NCI-H446 (cell line): ENCODE measurements around the gene SPAAR.
"Not testable (repeated sequence)": the region's sequence is repeated elsewhere in the genome, so short reads cannot be mapped to it uniquely, and the experiment has no call there.

ENCODE experiments used
- DNase-seq, 2 experiments: peaks; one replicate each; lab custom pipeline; 2025; lab: John Stamatoyannopoulos, UW

The SPAAR gene, protein sequence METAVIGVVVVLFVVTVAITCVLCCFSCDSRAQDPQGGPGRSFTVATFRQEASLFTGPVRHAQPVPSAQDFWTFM

DNA sequence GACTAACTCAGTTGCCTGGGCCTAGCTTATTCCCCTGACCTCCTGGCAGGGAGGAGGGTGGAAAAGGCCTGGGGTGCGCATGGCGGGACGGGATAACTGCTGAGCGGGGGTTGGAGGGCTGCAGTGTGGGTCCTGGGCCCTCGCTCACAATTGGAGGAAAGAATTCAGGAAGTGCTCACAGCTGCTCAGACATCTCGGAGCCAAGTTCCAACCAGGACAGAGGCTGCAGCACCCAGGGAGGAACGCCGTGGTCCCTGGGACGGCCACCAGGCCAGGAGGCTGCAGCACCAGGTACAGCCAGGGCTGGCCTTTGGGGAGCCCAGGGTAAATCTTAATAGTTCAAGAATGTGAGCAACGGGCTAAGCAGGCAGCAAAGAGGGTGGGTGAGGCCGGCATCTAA lies at the start of gene SPAAR:
SPAAR (plus strand) TSS at position 217 of the 400 bp plus-strand sequence. CDS start 974 bp downstream, outside the sequence.
- peak in 1 of 2 experiments; percentile 8 for DNase-seq

- no peak for DNase-seq
Observed at GRCh38 chr9:35859990-35860339, 49.3 kb upstream of the SPAAR start.

DNA sequence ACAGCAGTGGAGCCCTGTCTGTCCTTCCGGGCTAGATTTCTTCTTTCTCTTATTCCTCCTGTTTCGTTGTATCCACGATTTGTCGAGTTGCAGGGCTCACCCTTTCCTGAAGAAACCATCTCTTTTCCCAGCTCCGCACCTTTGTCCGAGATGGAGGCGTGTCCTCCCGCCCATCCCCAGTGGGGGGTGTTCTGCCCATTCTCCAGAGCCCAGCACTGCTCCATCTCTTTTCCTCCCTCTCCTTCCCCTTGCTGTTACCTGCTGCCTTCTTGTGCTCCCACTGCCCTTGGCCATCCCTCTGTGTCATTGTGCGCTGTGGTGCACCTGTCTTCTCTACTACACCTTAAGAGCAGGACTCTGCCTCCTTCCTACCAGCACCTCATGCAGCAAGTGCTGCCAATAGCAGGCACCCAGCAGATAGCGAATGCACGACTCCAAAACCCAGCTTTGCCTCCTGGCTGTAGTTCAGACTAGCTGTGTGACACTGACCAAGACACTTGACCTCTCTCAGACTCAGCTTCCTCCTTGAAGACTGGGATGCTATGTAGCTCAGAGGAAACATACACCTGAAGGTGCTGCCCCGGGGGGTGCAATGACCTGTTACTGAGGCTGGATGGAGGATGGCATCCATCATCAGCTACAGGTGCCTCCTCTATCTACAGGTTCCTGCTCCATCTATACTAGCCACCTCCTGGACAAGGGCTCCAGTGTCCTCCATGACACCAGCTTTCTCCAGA lies 48.0 kb upstream of the SPAAR start:
- no peak for DNase-seq

DNA sequence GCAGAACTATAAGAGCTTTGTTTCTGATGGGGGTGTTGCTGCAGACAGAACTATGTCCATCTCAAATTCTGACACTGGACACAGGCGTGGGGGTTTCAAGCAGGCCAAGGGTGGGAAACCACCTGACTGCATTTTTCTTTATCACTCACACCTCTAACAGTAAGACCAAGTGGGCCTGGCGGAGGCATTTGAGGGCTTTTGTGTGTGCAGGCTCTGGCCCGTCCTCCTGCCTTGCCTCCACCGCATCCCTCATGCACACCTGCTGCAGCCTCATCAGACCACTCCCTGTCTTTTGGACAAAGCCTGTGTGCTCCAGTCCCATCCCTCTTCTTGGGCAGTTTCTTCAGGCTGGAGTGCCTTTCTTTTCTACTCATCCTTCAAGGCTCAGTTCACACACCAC lies 47.0 kb upstream of the SPAAR start:
- DNase-seq, result no peak

DNA sequence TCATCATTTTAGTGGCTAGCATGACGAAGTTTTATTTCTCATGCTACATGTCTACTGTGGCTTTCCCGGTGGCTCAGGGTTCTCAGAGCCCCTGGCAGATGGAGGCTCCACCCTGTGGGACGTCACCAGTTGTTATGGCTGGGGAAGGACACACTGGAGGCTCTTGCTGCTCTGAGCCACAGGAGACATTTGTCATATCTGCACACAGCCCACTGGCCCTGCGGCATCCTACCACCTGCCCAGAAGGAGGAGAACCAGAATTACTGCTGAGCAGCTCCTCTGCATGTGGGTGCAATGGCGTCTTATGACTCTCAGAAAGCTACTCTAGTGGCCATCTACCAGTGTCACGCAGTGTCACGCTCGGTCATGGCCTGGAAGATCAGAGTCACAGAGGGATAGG lies 45.7 kb upstream of the SPAAR start:
- DNase-seq, result no peak

GRCh38 chr9:35864695-35865255 lies 44.5 kb upstream of the SPAAR start:
- DNase-seq, result no peak

DNA sequence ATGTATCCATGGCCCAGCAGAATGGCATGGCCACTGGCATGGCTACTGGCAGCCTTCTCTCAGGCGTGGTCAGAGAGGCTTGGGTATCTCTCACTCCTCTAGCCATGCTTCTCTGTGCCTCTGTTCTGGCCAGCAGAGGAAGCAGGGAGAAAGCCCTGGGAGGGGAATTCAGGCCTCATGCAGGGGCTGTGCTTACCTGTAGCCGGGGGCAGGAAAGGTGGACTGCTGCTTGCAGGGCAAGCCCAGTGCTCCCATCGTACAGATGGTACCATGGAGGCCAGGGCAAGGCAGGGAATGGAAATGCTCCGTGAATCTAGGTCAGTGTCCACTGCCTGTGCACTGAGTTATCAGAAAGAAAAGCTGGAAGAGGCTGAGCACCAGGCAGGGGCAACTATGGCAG lies 41.8 kb upstream of the SPAAR start:
- DNase-seq, result no peak

- DNase-seq, result no peak
Observed at GRCh38 chr9:35868933-35869332, 40.4 kb upstream of the SPAAR start.

DNA sequence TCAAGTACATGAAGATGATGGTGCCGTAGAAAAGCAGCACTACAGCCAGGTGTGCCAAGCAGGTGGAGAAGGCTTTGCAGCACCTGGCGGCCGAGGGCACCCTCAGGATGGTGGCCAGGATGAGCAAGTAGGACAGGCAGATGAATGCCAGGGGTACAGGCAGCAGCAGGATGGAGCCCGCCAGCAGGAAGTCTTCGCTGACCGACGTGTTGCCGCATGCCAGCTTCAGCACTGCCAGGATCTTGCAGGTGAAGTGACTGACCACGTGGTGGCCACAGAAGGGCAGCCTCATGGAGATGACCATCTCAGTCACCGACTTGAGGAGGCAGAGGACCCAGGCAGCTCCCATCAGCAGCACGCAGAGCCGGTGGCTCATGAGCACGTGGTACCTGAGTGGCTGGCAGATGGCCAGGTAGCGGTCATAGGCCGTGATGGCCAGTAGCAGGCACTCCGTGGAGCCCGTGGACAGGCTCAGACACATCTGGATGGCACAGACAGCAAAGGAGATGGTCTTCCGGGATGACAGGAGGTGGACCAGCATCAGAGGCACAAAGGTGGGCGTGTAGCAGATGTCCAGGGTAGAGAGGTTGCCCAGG lies 39.6 kb upstream of the SPAAR start:
- DNase-seq, result no peak

GRCh38 chr9:35870351-35870923 lies 38.9 kb upstream of the SPAAR start, which contains the start of gene OR13J1:
Gene OR13J1, minus strand, starts transcription at chr9:35870401. Its CDS starts 0 bp downstream, at chr9:35870401.
- DNase-seq, result no peak

GRCh38 chr9:35871545-35871944 lies 37.7 kb upstream of the SPAAR start:
- peak in 1 of 2 experiments; percentile 20 for DNase-seq

- DNase-seq, result no peak
Observed at GRCh38 chr9:35872505-35872904, 36.8 kb upstream of the SPAAR start.

GRCh38 chr9:35882263-35882848 lies 26.9 kb upstream of the SPAAR start:
- peak; percentile 38 to 83 for DNase-seq

- DNase-seq, result no peak
Observed at GRCh38 chr9:35882996-35883395, 26.3 kb upstream of the SPAAR start.

DNA sequence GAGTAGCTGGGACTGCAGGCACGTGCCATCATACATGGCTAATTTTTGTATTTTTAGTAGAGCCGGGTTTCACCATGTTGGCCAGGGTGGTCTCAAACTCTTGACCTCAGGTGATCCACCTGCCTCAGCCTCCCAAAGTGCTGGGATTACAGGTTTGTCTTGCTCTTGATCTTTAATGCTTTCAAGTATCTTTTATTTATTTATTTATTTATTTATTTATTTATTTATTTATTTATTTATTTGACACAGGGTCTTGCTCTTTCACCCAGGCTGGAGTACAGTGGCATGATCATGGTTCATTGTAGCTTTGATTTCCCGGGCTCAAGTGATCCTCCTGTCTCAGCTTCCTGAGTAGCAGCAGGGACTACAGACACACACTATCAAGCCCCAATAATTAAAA lies 24.4 kb upstream of the SPAAR start:
- not testable (repeated sequence) for DNase-seq

DNA sequence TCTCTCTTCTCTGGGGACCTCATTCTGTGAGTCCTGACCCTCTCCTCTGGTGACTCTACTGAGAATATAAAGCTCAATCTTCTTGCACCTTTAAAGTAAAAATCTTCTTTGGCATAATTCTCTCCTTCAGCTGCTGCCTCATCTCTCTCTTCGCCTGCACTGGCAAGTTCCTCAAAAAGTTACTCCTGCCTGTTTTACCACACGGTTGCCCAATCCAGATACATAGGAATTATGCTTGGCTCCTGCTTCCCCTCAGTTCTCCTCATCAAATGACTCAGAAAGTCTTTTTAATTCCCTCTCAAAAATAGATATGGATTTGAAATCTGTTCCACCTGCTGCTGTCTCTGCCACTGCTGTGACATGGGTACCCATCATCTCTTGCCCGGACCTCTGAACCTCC lies 17.6 kb upstream of the SPAAR start:
- no peak for DNase-seq

DNA sequence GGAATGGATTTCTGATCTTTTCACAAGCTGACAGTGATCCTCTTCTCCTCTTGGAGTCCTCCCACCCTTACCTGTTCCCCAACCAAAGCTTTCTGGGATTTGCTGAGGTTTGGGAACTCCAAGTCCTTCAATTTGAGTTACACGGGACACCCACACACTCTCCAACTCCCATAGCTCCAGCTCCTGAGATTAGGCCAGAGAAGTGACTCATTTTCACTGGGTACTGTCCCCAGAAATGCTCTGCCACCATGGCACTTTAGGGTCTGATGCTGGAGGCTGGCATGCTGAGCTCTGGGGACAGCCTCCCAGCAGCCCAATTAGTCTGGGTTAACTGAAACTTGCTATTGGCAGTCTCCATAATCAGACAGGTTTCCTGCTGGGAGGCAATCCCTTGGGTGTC lies 17.2 kb upstream of the SPAAR start:
- no peak for DNase-seq

DNA sequence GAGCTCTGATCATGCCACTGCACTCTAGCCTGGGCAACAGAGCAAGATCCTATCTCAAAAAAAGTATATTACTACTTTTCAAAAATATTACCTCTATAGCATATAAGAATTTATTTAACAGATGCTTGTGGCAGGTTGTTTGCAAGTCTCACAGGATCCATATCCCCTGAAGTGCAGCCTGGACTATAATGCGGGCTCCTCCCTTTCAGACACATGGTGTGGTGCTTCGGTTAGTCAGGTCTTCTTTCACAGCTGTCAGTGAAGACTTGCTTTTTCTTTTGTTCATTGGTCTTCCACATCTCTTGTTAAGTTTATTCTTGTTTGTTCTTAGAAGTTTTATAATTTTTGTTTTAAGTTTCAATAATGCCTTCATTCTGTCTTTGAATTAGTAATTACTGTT lies 12.7 kb upstream of the SPAAR start:
- DNase-seq, result no peak

DNA sequence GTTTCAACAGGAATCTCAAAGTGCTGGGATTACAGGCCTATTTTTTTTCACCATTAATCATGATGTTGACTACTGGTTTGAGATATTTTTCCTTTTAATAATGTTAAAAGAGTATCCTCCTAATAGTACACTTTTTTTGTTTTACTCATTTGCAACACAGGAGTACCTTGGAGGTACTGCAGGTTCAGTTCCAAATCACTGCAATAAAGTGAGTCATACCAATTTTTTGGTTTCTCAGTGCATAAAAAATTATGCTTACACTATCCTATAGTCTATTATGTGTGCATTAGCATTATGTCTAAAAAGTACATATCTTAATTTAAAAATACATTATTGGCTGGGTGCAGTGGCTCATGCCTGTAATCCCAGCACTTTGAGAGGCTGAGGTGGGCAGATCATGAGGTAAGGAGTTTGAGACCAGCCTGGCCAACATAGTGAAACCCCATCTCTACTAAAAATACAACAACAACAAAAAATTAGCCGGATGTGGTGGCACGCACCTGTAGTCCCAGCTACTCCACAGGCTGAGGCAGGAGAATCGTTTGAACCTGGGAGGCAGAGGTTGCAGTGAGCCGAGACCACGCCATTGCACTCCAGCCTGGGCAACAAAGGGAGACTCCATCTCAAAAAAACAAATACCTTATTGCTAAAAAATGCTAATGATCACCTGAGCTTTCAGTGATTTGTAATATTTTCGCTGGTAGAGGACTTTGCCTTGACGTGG lies 11.8 kb upstream of the SPAAR start:
- DNase-seq, result not testable (repeated sequence)

- no peak for DNase-seq
Observed at GRCh38 chr9:35898337-35898736, 11.0 kb upstream of the SPAAR start.

DNA sequence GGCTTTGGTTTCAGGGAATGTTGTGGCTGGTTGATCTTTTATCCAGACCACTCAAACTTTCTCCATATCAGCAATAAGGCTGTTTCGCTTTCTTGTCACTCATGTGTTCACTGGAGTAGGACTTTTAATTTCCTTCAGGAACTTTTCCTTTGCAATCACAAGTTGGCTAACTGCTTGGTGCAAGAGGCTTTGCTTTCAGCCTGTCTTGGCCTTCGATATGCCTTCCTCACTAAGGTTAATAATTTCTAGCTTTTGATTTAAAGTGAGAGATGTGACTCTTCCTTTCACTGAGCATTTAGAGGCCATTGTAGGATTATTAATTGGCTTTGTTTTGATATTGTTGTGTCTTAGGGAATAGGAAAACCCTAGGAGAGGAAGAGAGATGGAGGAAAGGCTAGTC lies 10.3 kb upstream of the SPAAR start:
- no peak for DNase-seq

GRCh38 chr9:35903049-35903448 lies 6.2 kb upstream of the SPAAR start:
- peak; percentile 34 to 66 for DNase-seq
